GM13976 (cell line): ENCODE data around the gene EFNB2.

Experiments used
- DNase-seq: peaks from one replicate; pipeline ENCODE4 v3.0.0; 2012; ENCODE audit warnings: low spot score
- CTCF ChIP-seq: IDR thresholded peaks from 2 replicates; pipeline ENCODE4 v1.5.1; 2012; ENCODE audit warnings: borderline replicate concordance, mild to moderate bottlenecking; ENCODE audit not compliant: insufficient read depth; ENCODE audit errors: extremely low read depth, missing control alignments, control extremely low read depth
- in situ Hi-C: fragments of 300-500 bp; cut with MboI; formaldehyde crosslinking; loops from one replicate; pipeline ENCODE4 v1.12.0; 2022; ENCODE audit warnings: low sequenced_read_pairs, mixed read lengths, inconsistent platforms; ENCODE audit not compliant: unreplicated experiment

The EFNB2 gene

GRCh38 chr13:106498571-106498970, 36.9 kb downstream of the EFNB2 start:
- DNase-seq: no peak
- TF ChIP-seq CTCF: no peak
- in situ Hi-C loops: no loop called here

- DNase-seq: no peak
- TF ChIP-seq CTCF: no peak
- in situ Hi-C loops: no loop called here
Observed at GRCh38 chr13:106498158-106498557, 37.3 kb downstream of the EFNB2 start.

GRCh38 chr13:106497079-106497478, 38.4 kb downstream of the EFNB2 start:
- DNase-seq: no peak
- in situ Hi-C loops: no loop called here
- no peak for TF ChIP-seq CTCF

- TF ChIP-seq CTCF: no peak
- DNase-seq: no peak
- in situ Hi-C loops: no loop called here
Observed at GRCh38 chr13:106496072-106496997, 39.1 kb downstream of the EFNB2 start.

- TF ChIP-seq CTCF: no peak
- in situ Hi-C loops: no loop called here
- DNase-seq: no peak
Observed at GRCh38 chr13:106494936-106495335, 40.5 kb downstream of the EFNB2 start.

GRCh38 chr13:106494506-106494905, 41.0 kb downstream of the EFNB2 start:
- in situ Hi-C loops: no loop called here
- no peak for TF ChIP-seq CTCF
- no peak for DNase-seq
